Smooth muscle cell (in vitro differentiated cells): Measurements from ENCODE around the gene ATP7B. TPM values are rescaled to one million over a fixed set of nuclear protein-coding genes. Genes with fewer than 3 reads are reported as not detected.

ENCODE experiments used
- DNase-seq: peaks from one replicate; lab custom pipeline; 2025; ENCODE audit not compliant: unreplicated experiment; lab: John Stamatoyannopoulos, UW
- H2AFZ ChIP-seq: fragments of 200-600 bp; sonication (generic); 2 replicates; pipeline ENCODE4 v1.6.0; 2016; ENCODE audit warnings: antibody characterized with exemption, low read depth, mild to moderate bottlenecking
- H3F3A ChIP-seq: fragments of 200-600 bp; sonication (generic); 2 replicates; pipeline ENCODE4 v1.6.0; 2017; ENCODE audit warnings: antibody characterized with exemption, low read depth
- H3K27ac ChIP-seq: fragments of 200-600 bp; sonication (generic); 2 replicates; pipeline ENCODE4 v1.5.1; 2016; ENCODE audit warnings: low read depth, mild to moderate bottlenecking
- H3K27me3 ChIP-seq: fragments of 200-600 bp; sonication (generic); 2 replicates; pipeline ENCODE4 v1.6.1; 2016; ENCODE audit warnings: low read depth, mild to moderate bottlenecking
- H3K36me3 ChIP-seq: fragments of 200-600 bp; sonication (generic); 2 replicates; pipeline ENCODE4 v1.5.1; 2016; ENCODE audit warnings: low read depth
- H3K4me1 ChIP-seq: fragments of 200-600 bp; sonication (generic); 2 replicates; pipeline ENCODE4 v1.5.1; 2016; ENCODE audit warnings: low read depth
- H3K4me2 ChIP-seq: fragments of 200-600 bp; sonication (generic); 2 replicates; pipeline ENCODE4 v1.6.0; 2016; ENCODE audit warnings: mild to moderate bottlenecking
- H3K4me3 ChIP-seq: fragments of 200-600 bp; sonication (generic); 2 replicates; pipeline ENCODE4 v1.5.1; 2016; ENCODE audit warnings: mild to moderate bottlenecking
- H3K79me2 ChIP-seq: fragments of 200-600 bp; sonication (generic); 2 replicates; pipeline ENCODE4 v1.6.0; 2016; ENCODE audit warnings: low read depth, mild to moderate bottlenecking
- H3K9ac ChIP-seq: fragments of 200-600 bp; sonication (generic); 2 replicates; pipeline ENCODE4 v1.6.0; 2016; ENCODE audit warnings: low read depth
- H3K9me3 ChIP-seq: fragments of 200-600 bp; sonication (generic); replicated peaks from 2 replicates; pipeline ENCODE4 v1.5.1; 2016; ENCODE audit warnings: low read depth
- H4K20me1 ChIP-seq: fragments of 200-600 bp; sonication (generic); 2 replicates; pipeline ENCODE4 v1.6.0; 2016; ENCODE audit warnings: low read depth
- WGBS: methylation state at CpG from one replicate; pipeline ENCODE4 v1.1.7; 2016; ENCODE audit warnings: low lambda C conversion rate; 5-methylcytosine and 5-hydroxymethylcytosine counted together
- polyA plus RNA-seq: library from polyadenylated mRNA; unstranded; fragments of >200 nt; fragmentation: Nextera tagmentation; extraction: Ambion mirVana; gene quantifications from 2 replicates; pipeline ENCODE4 v1.2.1, GENCODE V29; 2016
- total RNA-seq: library from RNA; depleted of rRNA; stranded (reverse); fragments of >200 nt; gene quantifications from 2 replicates; pipeline ENCODE4 v1.2.3, GENCODE V29; 2014
- TF ChIP-seq, protein P1 (sequence below): fragments of 200-600 bp; sonication (generic); IDR thresholded peaks from 2 replicates; pipeline ENCODE4 v1.5.1; 2017; ENCODE audit warnings: borderline replicate concordance, mild to moderate bottlenecking, antibody characterized with exemption; ENCODE audit not compliant: insufficient read depth, poor library complexity, severe bottlenecking

Gene ATP7B
- total and polyA plus RNA-seq, 2 experiments from 2014 or later: 10.0 to 23.5 TPM

DNA sequence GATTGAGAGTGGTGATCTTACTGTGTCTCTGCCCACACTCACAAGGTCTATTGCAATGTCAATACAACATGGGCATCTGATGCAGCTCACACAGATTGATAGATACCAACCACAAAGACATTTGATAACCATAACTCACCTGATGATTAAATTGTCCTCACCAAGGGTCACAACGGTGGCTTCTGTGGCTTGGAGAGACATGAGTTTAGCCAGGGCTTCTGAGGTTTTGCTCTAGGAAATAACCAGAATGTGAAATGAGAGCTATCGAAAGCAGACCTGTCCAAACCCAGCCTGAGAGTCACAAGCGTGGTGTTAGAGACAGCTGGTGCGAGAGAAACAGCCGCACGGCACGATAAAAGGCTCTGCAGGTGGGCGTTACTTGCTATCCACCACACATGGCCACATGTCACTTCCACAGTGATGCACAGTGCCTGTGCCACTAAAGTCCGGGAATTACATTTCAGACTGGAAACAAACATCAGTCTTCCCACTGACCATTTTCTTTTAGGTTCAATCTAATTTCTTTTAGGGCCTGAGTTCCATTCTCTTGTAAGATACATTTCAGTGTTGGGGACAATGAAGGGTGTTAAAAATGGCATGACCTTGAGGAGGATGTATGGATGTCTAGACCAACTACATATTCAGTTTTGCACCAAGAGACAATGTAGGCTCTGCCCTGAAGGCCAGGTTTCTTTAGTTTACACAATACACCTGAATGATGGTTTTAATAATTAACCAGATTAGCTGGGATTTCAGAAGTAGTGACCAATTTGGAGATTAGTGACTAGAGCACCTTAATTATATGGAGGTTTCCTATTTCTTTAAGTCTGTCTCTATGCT lies 53.7 kb downstream of the ATP7B start:
- H3K36me3 ChIP-seq: no peaks in the 10 kb centered on the region
- H3K27me3 ChIP-seq: no peaks in the 10 kb centered on the region
- no peaks in the 10 kb centered on the region for H3F3A ChIP-seq
- peaks cover 3% of the 10 kb centered on the region for H3K4me1 ChIP-seq
- no peak overlapping the region for H3K9ac ChIP-seq
- H3K79me2 ChIP-seq: no peaks in the 10 kb centered on the region
- H4K20me1 ChIP-seq: no peaks in the 10 kb centered on the region
- no peak overlapping the region for H3K4me3 ChIP-seq
- H3K27ac ChIP-seq: no peak overlapping the region
- 88% methylated on average over 9 of the region's 9 CpGs for WGBS
- no peak for DNase-seq
- no peak overlapping the region for H2AFZ ChIP-seq
- TF ChIP-seq, protein P1, sequence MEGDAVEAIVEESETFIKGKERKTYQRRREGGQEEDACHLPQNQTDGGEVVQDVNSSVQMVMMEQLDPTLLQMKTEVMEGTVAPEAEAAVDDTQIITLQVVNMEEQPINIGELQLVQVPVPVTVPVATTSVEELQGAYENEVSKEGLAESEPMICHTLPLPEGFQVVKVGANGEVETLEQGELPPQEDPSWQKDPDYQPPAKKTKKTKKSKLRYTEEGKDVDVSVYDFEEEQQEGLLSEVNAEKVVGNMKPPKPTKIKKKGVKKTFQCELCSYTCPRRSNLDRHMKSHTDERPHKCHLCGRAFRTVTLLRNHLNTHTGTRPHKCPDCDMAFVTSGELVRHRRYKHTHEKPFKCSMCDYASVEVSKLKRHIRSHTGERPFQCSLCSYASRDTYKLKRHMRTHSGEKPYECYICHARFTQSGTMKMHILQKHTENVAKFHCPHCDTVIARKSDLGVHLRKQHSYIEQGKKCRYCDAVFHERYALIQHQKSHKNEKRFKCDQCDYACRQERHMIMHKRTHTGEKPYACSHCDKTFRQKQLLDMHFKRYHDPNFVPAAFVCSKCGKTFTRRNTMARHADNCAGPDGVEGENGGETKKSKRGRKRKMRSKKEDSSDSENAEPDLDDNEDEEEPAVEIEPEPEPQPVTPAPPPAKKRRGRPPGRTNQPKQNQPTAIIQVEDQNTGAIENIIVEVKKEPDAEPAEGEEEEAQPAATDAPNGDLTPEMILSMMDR: no peak
- no peaks in the 10 kb centered on the region for H3K9me3 ChIP-seq
- no peak overlapping the region for H3K4me2 ChIP-seq

DNA sequence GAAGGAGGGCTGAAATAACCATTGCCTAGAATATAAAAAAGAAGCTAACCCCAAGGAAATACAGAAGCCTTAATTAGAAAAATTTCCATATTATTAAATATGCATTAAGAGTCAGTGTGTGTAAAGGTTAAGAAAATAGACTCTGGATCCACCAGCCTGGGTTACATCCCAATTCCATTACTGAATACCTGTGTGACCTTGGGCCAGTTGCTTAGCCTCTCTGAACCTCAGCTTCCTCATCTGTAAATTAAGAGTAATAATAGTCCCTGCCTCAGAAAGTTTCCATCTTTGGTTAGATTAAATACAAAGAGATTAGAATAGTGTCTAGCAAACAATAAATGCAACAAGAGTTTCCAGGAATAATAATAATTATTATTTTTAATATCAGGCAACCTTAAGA lies 54.5 kb downstream of the ATP7B start:
- H4K20me1 ChIP-seq: no peaks in the 10 kb centered on the region
- no peaks in the 10 kb centered on the region for H3K27me3 ChIP-seq
- H3K27ac ChIP-seq: no peak overlapping the region
- H3K36me3 ChIP-seq: no peaks in the 10 kb centered on the region
- no peaks in the 10 kb centered on the region for H3K9me3 ChIP-seq
- TF ChIP-seq, protein P1: no peak
- no peak overlapping the region for H2AFZ ChIP-seq
- H3K4me2 ChIP-seq: no peak overlapping the region
- H3K4me3 ChIP-seq: no peak overlapping the region
- H3K9ac ChIP-seq: no peak overlapping the region
- no peaks in the 10 kb centered on the region for H3F3A ChIP-seq
- peaks cover 3% of the 10 kb centered on the region for H3K4me1 ChIP-seq
- no peak for DNase-seq
- no peaks in the 10 kb centered on the region for H3K79me2 ChIP-seq

DNA sequence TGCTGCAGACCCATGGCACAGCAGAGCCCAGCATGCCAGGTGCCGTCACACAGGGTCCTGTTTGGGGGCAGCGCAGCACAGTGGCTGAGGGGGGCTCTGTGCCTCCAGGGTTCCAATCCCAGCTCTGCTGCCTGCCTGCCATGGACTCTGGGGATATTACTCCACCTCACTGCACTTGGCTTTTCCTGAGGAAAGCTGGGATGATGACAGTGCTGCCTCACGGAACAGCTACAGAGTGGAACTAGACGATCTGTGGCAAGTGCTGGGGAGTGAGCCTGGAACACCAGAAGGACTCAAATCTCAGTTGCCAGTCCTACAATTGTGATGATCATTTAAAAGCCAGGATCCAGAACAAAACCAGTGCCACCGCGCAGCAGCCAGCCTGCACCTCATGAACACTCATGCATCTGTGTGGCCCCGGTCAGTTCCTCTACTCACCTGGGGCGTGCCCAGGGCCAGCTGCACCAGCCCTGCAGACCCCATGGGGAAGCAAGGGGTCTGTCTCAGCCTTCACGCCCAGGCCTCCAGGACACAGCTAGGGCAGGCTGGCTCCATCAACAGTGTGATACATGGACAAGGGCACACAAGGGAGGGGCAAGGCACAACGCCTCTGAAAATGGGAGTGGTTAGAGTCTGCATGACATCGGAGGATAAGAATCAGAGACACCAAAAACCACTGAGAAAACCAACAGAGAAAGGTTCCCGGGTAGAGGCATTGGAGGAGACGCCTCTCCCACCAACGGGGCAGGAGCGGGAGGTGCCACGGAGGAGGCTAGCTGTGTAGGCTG lies 55.2 kb downstream of the ATP7B start:
- 93% methylated on average over 16 of the region's 16 CpGs for WGBS
- H2AFZ ChIP-seq: no peak overlapping the region

More for the DNA sequence above, 55.2 kb downstream of the ATP7B start:
- Histone ChIP-seq H3K4me1 (peaks cover 3% of the 10 kb centered on the region), H3K27me3 (no peaks in the 10 kb centered on the region), H3K9me3 (no peaks in the 10 kb centered on the region), H3K4me2 (no peak overlapping the region), H3K9ac (no peak overlapping the region), H3F3A (no peaks in the 10 kb centered on the region), H3K4me3 (no peak overlapping the region), H3K27ac (no peak overlapping the region), H3K79me2 (no peaks in the 10 kb centered on the region), H3K36me3 (no peaks in the 10 kb centered on the region), H4K20me1 (no peaks in the 10 kb centered on the region)
- no peak for DNase-seq
- TF ChIP-seq, protein P1: no peak
